ENCODE data around the gene SREBF2. TPM values are rescaled to one million over a fixed set of nuclear protein-coding genes. Genes with fewer than 3 reads are reported as not detected.

The SREBF2 gene
- total and polyA plus RNA-seq, 10 of the 15 experiments (the other 5 are each of a cell fraction or from before 2014, with no cell fraction given) = 2.4 to 177 (median 78.8) TPM

DNA sequence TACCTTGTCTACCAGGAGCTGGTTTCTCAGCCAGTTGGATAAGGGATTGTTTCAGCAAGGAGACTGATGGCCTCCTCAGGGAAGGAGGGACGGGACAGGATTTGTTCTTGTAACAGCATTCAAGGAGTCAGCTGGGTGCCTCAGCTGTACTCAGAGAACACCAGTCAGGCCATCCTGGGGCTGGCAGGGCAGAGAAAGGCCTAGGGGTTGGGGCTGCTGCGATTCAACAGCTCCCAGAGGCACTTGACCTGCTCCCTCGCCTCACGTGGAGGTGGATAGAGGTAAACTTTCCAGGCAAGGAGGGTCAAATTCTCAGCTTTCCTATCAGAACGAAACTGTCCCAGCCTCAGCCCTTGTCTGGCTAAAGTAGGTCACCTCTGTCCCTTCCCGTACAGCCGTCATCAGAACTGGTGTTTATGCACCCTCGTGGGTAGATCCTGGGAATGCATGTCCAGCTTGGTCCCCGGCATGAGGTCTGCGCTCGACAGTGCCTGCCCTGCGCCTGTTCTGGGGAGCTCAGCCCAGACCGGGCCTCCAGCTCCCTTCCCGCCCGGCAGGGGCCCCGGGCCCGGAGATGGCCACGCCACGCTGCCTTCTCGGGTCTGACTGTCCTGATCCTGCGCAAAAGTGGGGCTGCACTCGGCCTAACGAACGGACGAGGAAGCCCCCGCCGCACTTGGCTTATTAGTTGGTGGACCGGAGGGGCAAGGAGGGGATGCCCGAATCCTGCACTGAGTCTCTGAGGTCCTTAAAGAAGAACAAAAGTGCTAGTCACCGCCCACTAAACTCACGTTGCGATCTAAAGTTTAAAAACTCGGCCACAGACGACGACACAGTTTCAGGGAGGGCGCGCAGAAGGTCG is 33.2 kb upstream of the SREBF2 start:
- Histone ChIP-seq H3K4me2 (ENCODE audit: control insufficient read depth, insufficient read depth) (peak overlapping the region; percentile 90), H3K36me3 (ENCODE audit: control insufficient read depth in 2 of 2, insufficient read depth in 2 of 2, low read length in 1 of 2) (no peaks in the 10 kb centered on the region; a peak in 1 of 4 replicates), H3K9me3 (replicated peaks; ENCODE audit: control insufficient read depth, insufficient read depth, low read length) (no peaks in the 10 kb centered on the region), H4K20me1 (ENCODE audit: control insufficient read depth, insufficient read depth) (no peaks in the 10 kb centered on the region), H3K9ac (ENCODE audit: control insufficient read depth, insufficient read depth, low read length) (peak overlapping the region; percentile 94), H3K27ac (ENCODE audit: control insufficient read depth, insufficient read depth) (peak overlapping the region; percentile 82), H3K4me1 (ENCODE audit: control insufficient read depth, insufficient read depth, low read length) (peaks cover 15% of the 10 kb centered on the region), H3K27me3 (replicated peaks in 1 of 2; ENCODE audit: control insufficient read depth in 2 of 2, insufficient read depth in 2 of 2, low read length in 1 of 2) (no peaks in the 10 kb centered on the region), H3K79me2 (ENCODE audit: control insufficient read depth, insufficient read depth, low read length) (peaks cover 38% of the 10 kb centered on the region), H2AFZ (ENCODE audit: control insufficient read depth, low read depth, low read length) (peak overlapping the region; percentile 73), H3K4me3 (peak overlapping the region; percentile 83)
- FAIRE-seq (no peak), ATAC-seq (peak; percentile 39), DNase-seq (ENCODE audit: low read depth, low spot score) (no peak)
- in situ Hi-C loops (cut with MboI) = no loop called here
- TSS peak; percentile 93 for BruUV-seq (replicated peaks)
- TF ChIP-seq POLR2A (IDR thresholded peaks at IDR 0.05; ENCODE audit: low read depth, low read length) (no peak), CHD2 (IDR thresholded peaks at IDR 0.05; ENCODE audit: borderline replicate concordance, low read depth, low read length) (no peak), ATF7 (IDR thresholded peaks at IDR 0.05; ENCODE audit: low read depth) (peak; percentile 30; the same call in 1 of the 2 replicates), NFIC (IDR thresholded peaks at IDR 0.05; ENCODE audit: low read depth, low read length) (0 out of 2 replicates have a peak, but pooled peaks have one; percentile 20), MTA3 (IDR thresholded peaks at IDR 0.05; ENCODE audit: borderline replicate concordance, low read length) (0 out of 2 replicates have a peak, but pooled peaks have one; percentile 25), SP1 (IDR thresholded peaks at IDR 0.05; ENCODE audit: low read depth, low read length) (no peak), MTA2 (IDR thresholded peaks at IDR 0.05; ENCODE audit: low read depth) (peak; percentile 39; the same call in 1 of the 2 replicates), LARP7 (IDR thresholded peaks at IDR 0.05) (0 out of 2 replicates have a peak, but pooled peaks have one; percentile 14), CHD1 (IDR thresholded peaks at IDR 0.05; ENCODE audit: low read depth, low read length) (no peak), ETV6 (conservative IDR thresholded peaks at IDR 0.05 in 1 of 2, IDR thresholded peaks at IDR 0.05 in 1 of 2; ENCODE audit: borderline replicate concordance in 1 of 2, low read depth in 1 of 2) (no peak), GATAD2B (conservative IDR thresholded peaks at IDR 0.05; ENCODE audit: low read depth) (peak; percentile 3; the same call in 1 of the 2 replicates)
- TF ChIP-seq, protein P1, sequence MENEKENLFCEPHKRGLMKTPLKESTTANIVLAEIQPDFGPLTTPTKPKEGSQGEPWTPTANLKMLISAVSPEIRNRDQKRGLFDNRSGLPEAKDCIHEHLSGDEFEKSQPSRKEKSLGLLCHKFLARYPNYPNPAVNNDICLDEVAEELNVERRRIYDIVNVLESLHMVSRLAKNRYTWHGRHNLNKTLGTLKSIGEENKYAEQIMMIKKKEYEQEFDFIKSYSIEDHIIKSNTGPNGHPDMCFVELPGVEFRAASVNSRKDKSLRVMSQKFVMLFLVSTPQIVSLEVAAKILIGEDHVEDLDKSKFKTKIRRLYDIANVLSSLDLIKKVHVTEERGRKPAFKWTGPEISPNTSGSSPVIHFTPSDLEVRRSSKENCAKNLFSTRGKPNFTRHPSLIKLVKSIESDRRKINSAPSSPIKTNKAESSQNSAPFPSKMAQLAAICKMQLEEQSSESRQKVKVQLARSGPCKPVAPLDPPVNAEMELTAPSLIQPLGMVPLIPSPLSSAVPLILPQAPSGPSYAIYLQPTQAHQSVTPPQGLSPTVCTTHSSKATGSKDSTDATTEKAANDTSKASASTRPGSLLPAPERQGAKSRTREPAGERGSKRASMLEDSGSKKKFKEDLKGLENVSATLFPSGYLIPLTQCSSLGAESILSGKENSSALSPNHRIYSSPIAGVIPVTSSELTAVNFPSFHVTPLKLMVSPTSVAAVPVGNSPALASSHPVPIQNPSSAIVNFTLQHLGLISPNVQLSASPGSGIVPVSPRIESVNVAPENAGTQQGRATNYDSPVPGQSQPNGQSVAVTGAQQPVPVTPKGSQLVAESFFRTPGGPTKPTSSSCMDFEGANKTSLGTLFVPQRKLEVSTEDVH (IDR thresholded peaks at IDR 0.05; ENCODE audit: low read depth, partially characterized antibody) = peak; percentile 38
- TF ChIP-seq, protein P2, sequence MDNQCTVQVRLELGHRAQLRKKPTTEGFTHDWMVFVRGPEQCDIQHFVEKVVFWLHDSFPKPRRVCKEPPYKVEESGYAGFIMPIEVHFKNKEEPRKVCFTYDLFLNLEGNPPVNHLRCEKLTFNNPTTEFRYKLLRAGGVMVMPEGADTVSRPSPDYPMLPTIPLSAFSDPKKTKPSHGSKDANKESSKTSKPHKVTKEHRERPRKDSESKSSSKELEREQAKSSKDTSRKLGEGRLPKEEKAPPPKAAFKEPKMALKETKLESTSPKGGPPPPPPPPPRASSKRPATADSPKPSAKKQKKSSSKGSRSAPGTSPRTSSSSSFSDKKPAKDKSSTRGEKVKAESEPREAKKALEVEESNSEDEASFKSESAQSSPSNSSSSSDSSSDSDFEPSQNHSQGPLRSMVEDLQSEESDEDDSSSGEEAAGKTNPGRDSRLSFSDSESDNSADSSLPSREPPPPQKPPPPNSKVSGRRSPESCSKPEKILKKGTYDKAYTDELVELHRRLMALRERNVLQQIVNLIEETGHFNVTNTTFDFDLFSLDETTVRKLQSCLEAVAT (IDR thresholded peaks at IDR 0.05) = no peak
- CTCF ChIA-PET = interaction anchor here (0.6 to 4.0 kb wide), 22 partner anchors 9 to 144 kb away, joined by 3 to 63 read pairs (median 4); partner anchors contain the start of genes MEI1 and SNU13
- 5% methylated on average over 38 of the region's 38 CpGs for WGBS (ENCODE audit: insufficient coverage, insufficient replicate concordance, low lambda C conversion rate, missing lambda C conversion rate)
- RAD21 ChIA-PET (ENCODE audit: unreplicated experiment) = interaction anchor here (0.9 to 5.6 kb wide), 15 partner anchors 15 to 140 kb away, joined by 3 to 56 read pairs (median 6); partner anchors contain the start of genes MEI1, SREBF2 and TNFRSF13C
- POLR2A ChIA-PET = interaction anchor here (0.6 to 5.3 kb wide), 42 partner anchors 8 to 494 kb away, joined by 3 to 172 read pairs (median 5); partner anchors contain the start of genes CENPM, MEI1, PMM1 and SHISA8
- intact Hi-C loops (cut with micrococcal nuclease; ENCODE audit: unreplicated experiment) = loop anchor here (5.0 kb wide), 1 partner anchor 102 kb away; the partner anchor contains the start of gene MEI1
- SMC1A ChIA-PET (ENCODE audit: uncharacterized antibody, unreplicated experiment) = interaction anchor here (0.9 to 4.6 kb wide), 21 partner anchors 8 to 144 kb away, joined by 3 to 57 read pairs (median 6); partner anchors contain the start of genes MEI1 and SREBF2
